ENCODE measurements around the gene LIX1L. TPM values are rescaled to one million over a fixed set of nuclear protein-coding genes. Genes with fewer than 3 reads are reported as not detected.
A peak's percentile ranks its signal among the peaks of the same experiment; 100 is the strongest.

The LIX1L gene
- total and polyA plus RNA-seq, 12 donors: 7.1 to 30.0 (median 23.8) TPM

GRCh38 chr1:145891143-145891542 is 66.7 kb downstream of the LIX1L start:
- Histone ChIP-seq H3K9me3 (no peaks in the 10 kb centered on the region), H3K4me1 (peaks cover 15 to 54% (median 33%) of the 10 kb centered on the region in 9 donors), H3K27me3 (no peaks in the 10 kb centered on the region), H3K4me3 (peak overlapping the region in 1 of 10 donors; percentile 25), H3K27ac (peak overlapping the region; percentile 67 to 93 (median 82)), H3K36me3 (no peaks in the 10 kb centered on the region)
- ATAC-seq (peak in 2 of 8 donors; percentile 12 to 18), DNase-seq (no peak)
- intact Hi-C loops (cut with DNase I): loop anchor here in 6 of 10 donors (1.0 to 10.0 kb wide), 4 partner anchors 20 to 124 kb away; partner anchors contain the start of genes ITGA10 (in 1 of the 6) and PIAS3 (in 1 of the 6)
- TF ChIP-seq, protein P1, sequence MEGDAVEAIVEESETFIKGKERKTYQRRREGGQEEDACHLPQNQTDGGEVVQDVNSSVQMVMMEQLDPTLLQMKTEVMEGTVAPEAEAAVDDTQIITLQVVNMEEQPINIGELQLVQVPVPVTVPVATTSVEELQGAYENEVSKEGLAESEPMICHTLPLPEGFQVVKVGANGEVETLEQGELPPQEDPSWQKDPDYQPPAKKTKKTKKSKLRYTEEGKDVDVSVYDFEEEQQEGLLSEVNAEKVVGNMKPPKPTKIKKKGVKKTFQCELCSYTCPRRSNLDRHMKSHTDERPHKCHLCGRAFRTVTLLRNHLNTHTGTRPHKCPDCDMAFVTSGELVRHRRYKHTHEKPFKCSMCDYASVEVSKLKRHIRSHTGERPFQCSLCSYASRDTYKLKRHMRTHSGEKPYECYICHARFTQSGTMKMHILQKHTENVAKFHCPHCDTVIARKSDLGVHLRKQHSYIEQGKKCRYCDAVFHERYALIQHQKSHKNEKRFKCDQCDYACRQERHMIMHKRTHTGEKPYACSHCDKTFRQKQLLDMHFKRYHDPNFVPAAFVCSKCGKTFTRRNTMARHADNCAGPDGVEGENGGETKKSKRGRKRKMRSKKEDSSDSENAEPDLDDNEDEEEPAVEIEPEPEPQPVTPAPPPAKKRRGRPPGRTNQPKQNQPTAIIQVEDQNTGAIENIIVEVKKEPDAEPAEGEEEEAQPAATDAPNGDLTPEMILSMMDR (IDR thresholded peaks at IDR 0.05): no peak
- 46 to 61% methylated on average over 1 of the region's 1 CpG for WGBS, 2 donors

DNA sequence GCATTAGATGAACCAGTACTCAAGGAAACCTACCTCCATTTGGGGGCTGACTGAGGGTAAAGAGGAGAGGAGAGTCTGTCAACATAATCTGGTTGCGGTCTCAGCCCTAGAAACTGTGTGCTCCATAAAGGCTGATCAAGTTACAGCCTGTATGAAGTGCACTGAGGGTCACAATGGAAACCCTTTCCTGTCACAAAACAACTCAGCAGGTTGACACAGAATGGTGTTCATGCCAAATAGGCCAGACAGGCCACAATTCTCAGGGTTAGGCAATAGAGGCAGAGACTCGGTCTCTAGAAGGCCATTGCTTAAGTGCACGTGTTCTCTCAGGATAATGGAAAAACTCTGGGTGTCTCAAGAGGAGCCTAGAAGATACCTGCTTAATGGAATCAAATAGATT is 68.1 kb downstream of the LIX1L start:
- intact Hi-C loops (cut with DNase I): loop anchor here in 6 of 10 donors (2.0 to 10.0 kb wide), 3 partner anchors 21 to 125 kb away; partner anchors contain the start of genes ITGA10 (in 1 of the 6) and PIAS3 (in 1 of the 6)
- H3K4me1 ChIP-seq: peaks cover 15 to 64% (median 38%) of the 10 kb centered on the region in 9 donors
- peak overlapping the region in 2 of 10 donors; percentile 90 to 93 for H3K27ac ChIP-seq
- TF ChIP-seq, protein P1 (IDR thresholded peaks at IDR 0.05): no peak
- no peaks in the 10 kb centered on the region for H3K9me3 ChIP-seq
- WGBS, 2 donors: 77 to 84% methylated on average over 3 of the region's 3 CpGs
- DNase-seq (no peak), ATAC-seq (no peak)
- H3K4me3 ChIP-seq: no peak overlapping the region
- H3K36me3 ChIP-seq: no peaks in the 10 kb centered on the region
- peaks cover 0 to 5% (median 0%) of the 10 kb centered on the region in 7 donors for H3K27me3 ChIP-seq

DNA sequence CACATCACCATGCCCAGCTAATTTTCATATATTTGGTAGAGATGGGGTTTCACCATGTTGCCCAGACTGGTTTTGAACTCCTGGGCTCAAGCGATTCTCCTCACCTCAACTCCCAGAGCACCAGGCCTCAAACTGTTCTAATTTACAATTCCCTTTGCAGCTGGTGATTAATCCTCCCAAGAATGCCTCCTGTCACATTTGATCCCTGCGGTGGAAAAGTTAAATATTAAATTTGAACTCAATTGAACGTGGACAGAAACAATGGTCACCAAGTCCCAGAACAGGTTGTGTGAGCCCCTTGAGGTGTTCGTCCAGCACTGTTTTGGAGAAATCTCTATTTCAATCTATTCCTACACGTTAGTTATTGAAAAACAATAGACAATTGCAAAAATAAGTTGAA is 70.2 kb downstream of the LIX1L start:
- Histone ChIP-seq H3K27ac (peak overlapping the region in 2 of 10 donors; percentile 7 to 65), H3K4me1 (peaks cover 14 to 55% (median 31%) of the 10 kb centered on the region in 9 donors), H3K36me3 (no peaks in the 10 kb centered on the region), H3K27me3 (peaks cover 0 to 12% (median 0%) of the 10 kb centered on the region in 7 donors), H3K9me3 (no peaks in the 10 kb centered on the region), H3K4me3 (no peak overlapping the region)
- ATAC-seq (no peak), DNase-seq (no peak)
- intact Hi-C loops (cut with DNase I): no loop called here
- TF ChIP-seq, protein P1 (IDR thresholded peaks at IDR 0.05): no peak
- WGBS, 2 donors: 78 to 80% methylated on average over 5 of the region's 5 CpGs

GRCh38 chr1:145886816-145887215 is 71.0 kb downstream of the LIX1L start:
- H3K27me3 ChIP-seq: peaks cover 0 to 12% (median 0%) of the 10 kb centered on the region in 7 donors
- ATAC-seq: peak in 3 of 8 donors; percentile 13 to 41 (median 19)
- intact Hi-C loops (cut with DNase I): loop anchor here in 1 of 10 donors (1.0 kb wide), 1 partner anchor 42 kb away; the partner anchor contains the start of gene NUDT17
- H3K36me3 ChIP-seq: no peaks in the 10 kb centered on the region
- TF ChIP-seq, protein P1 (IDR thresholded peaks at IDR 0.05): no peak
- H3K9me3 ChIP-seq: no peaks in the 10 kb centered on the region
- H3K4me3 ChIP-seq: peak overlapping the region in 4 of 10 donors; percentile 70 to 94 (median 76)
- 50 to 54% methylated on average over 8 of the region's 8 CpGs for WGBS, 2 donors
- H3K27ac ChIP-seq: peak overlapping the region in 7 of 10 donors; percentile 20 to 71 (median 65)
- H3K4me1 ChIP-seq: peaks cover 12 to 48% (median 23%) of the 10 kb centered on the region in 9 donors
- peak in 1 of 2 donors; percentile 29 for DNase-seq

Measured in heart right ventricle (tissue), 16 donors.